Thoracic aorta (tissue), 2 donors: ENCODE measurements around the gene KIRREL3. TPM values are rescaled to one million over a fixed set of nuclear protein-coding genes. Genes with fewer than 3 reads are reported as not detected.

Experiments
- ATAC-seq: fragments of 150-250 bp; one replicate; pipeline ENCODE4 v1.8.0; 2017; ENCODE audit warnings: low read depth; ENCODE audit not compliant: insufficient number of reproducible peaks, low FRiP score
- DNase-seq: peaks from one replicate; pipeline ENCODE4 v3.0.0-alpha.2; 2020; ENCODE audit warnings: low spot score
- H3K27ac ChIP-seq, 2 donors: fragments of 200-600 bp; sonication (generic); 1 replicate in 1 of 2; 2 replicates in 1 of 2; pipeline ENCODE4 v1.5.1; 2016; ENCODE audit warnings: mild to moderate bottlenecking in 2 of 2, moderate library complexity in 2 of 2
- H3K27me3 ChIP-seq: fragments of 200-600 bp; sonication (generic); replicated peaks from 2 replicates; pipeline ENCODE4 v1.6.0; 2016; ENCODE audit warnings: mild to moderate bottlenecking; ENCODE audit not compliant: insufficient read depth
- H3K36me3 ChIP-seq: fragments of 200-600 bp; sonication (generic); one replicate; pipeline ENCODE4 v1.5.1; 2016
- H3K4me1 ChIP-seq, 2 donors: fragments of 200-600 bp; sonication (generic); 1 replicate in 1 of 2; 2 replicates in 1 of 2; pipeline versions ENCODE4 v1.5.1 to v1.6.0; 2016; ENCODE audit warnings: low read depth in 2 of 2, mild to moderate bottlenecking in 1 of 2; ENCODE audit not compliant: control insufficient read depth in 1 of 2
- H3K4me3 ChIP-seq: fragments of 200-600 bp; sonication (generic); 2 replicates; pipeline ENCODE4 v1.5.1; 2016; ENCODE audit warnings: mild to moderate bottlenecking
- H3K9me3 ChIP-seq: fragments of 200-600 bp; sonication (generic); 2 replicates; pipeline ENCODE4 v1.5.1; 2016
- CTCF ChIP-seq: fragments of 200-600 bp; sonication (generic); IDR thresholded peaks from one replicate; pipeline ENCODE4 v1.5.1; 2019; ENCODE audit warnings: antibody characterized with exemption
- total RNA-seq, 2 donors: library from RNA; depleted of rRNA; stranded (reverse); fragments of >200 nt; gene quantifications; one replicate each; pipeline versions ENCODE4 v1.1.0 to v1.2.3, GENCODE V29; 2016

KIRREL3 gene
- total RNA-seq, 2 donors from 2014 or later = not detected

- no peak for DNase-seq
- Histone ChIP-seq H3K4me1 (no peaks in the 10 kb centered on the region), H3K4me3 (no peak overlapping the region), H3K27ac (no peak overlapping the region), H3K9me3 (no peaks in the 10 kb centered on the region), H3K27me3 (no peaks in the 10 kb centered on the region), H3K36me3 (no peaks in the 10 kb centered on the region)
- ATAC-seq = no peak
- no peak for TF ChIP-seq CTCF
Observed at GRCh38 chr11:126702987-126703386, 297.6 kb downstream of the KIRREL3 start.

GRCh38 chr11:126702165-126702720 is 298.3 kb downstream of the KIRREL3 start:
- Histone ChIP-seq H3K27ac (no peak overlapping the region), H3K9me3 (no peaks in the 10 kb centered on the region), H3K36me3 (no peaks in the 10 kb centered on the region), H3K27me3 (no peaks in the 10 kb centered on the region), H3K4me1 (no peaks in the 10 kb centered on the region), H3K4me3 (no peak overlapping the region)
- TF ChIP-seq CTCF = no peak
- no peak for ATAC-seq
- DNase-seq = no peak

GRCh38 chr11:126701520-126701897 is 299.1 kb downstream of the KIRREL3 start:
- TF ChIP-seq CTCF = no peak
- DNase-seq (no peak), ATAC-seq (no peak)
- Histone ChIP-seq H3K27ac (no peak overlapping the region), H3K27me3 (no peaks in the 10 kb centered on the region), H3K4me3 (no peak overlapping the region), H3K9me3 (no peaks in the 10 kb centered on the region), H3K36me3 (no peaks in the 10 kb centered on the region), H3K4me1 (no peaks in the 10 kb centered on the region)

- Histone ChIP-seq H3K27ac (no peak overlapping the region), H3K27me3 (no peaks in the 10 kb centered on the region), H3K9me3 (no peaks in the 10 kb centered on the region), H3K4me3 (no peak overlapping the region), H3K4me1 (no peaks in the 10 kb centered on the region), H3K36me3 (no peaks in the 10 kb centered on the region)
- no peak for TF ChIP-seq CTCF
- DNase-seq (no peak), ATAC-seq (no peak)
Observed at GRCh38 chr11:126700768-126701519, 299.6 kb downstream of the KIRREL3 start.

- no peaks in the 10 kb centered on the region for H3K36me3 ChIP-seq
Observed at GRCh38 chr11:126698576-126698975, 302.0 kb downstream of the KIRREL3 start.

More at GRCh38 chr11:126698576-126698975, 302.0 kb downstream of the KIRREL3 start:
- Histone ChIP-seq H3K4me3 (no peak overlapping the region), H3K27ac (no peak overlapping the region), H3K27me3 (no peaks in the 10 kb centered on the region), H3K4me1 (no peaks in the 10 kb centered on the region), H3K9me3 (no peaks in the 10 kb centered on the region)
- no peak for TF ChIP-seq CTCF
- ATAC-seq = no peak
- DNase-seq = no peak
